HepG2 (cell line): ENCODE results near the gene DNAJA2.

Experiments
- RAD21 ChIP-seq: fragments of 450-650 bp; formaldehyde crosslinking; IDR thresholded peaks from 2 replicates; pipeline ENCODE4 v1.5.0; 2020; ENCODE audit warnings: mild to moderate bottlenecking
- REST ChIP-seq, 2 experiments: IDR thresholded peaks; 2 replicates each; pipeline ENCODE4 v1.6.1; 2011 to 2012; ENCODE audit warnings: low read length in 2 of 2, borderline replicate concordance in 1 of 2, low read depth in 1 of 2, mild to moderate bottlenecking in 1 of 2, moderate library complexity in 1 of 2
- RFX5 ChIP-seq: IDR thresholded peaks from 2 replicates; pipeline ENCODE4 v1.6.1; 2011; ENCODE audit warnings: low read depth, low read length, improper control_type of control experiment
- SOX6 ChIP-seq, 2 experiments: fragments of 450-650 bp in 1 of 2; sonication (generic) in 1 of 2; formaldehyde crosslinking in 1 of 2; IDR thresholded peaks; 2 replicates each; pipeline versions ENCODE4 v1.4.0 to v1.6.1; 2017 to 2020; ENCODE audit warnings: antibody characterized with exemption in 1 of 2, mild to moderate bottlenecking in 1 of 2, missing genetic modification reagents in 1 of 2
- ZBTB34 ChIP-seq: sonication (generic); formaldehyde crosslinking; IDR thresholded peaks from 2 replicates; pipeline ENCODE4 v1.8.0; 2022; ENCODE audit warnings: mild to moderate bottlenecking, missing genetic modification reagents
- ZNF512B ChIP-seq: sonication (generic); formaldehyde crosslinking; IDR thresholded peaks from 2 replicates; pipeline ENCODE4 v1.5.1; 2020; ENCODE audit warnings: missing genetic modification reagents, mild to moderate bottlenecking, borderline replicate concordance

GRCh38 chr16:46971271-46971670, 2.2 kb downstream of the DNAJA2 start:
- TF ChIP-seq RFX5 (no peak), RAD21 (CRISPR knock-in tag) (no peak), ZNF512B (CRISPR knock-in tag) (no peak), REST (IDR thresholded peaks at IDR 0.05; ENCODE audit: borderline replicate concordance in 1 of 2, low read depth in 1 of 2, low read length in 2 of 2) (no peak), SOX6 (IDR thresholded peaks at IDR 0.05) (no peak), SOX6 (CRISPR knock-in tag; IDR thresholded peaks at IDR 0.05) (no peak), ZBTB34 (no peak)
